ENCODE measurements around the gene ATG2A. TPM values are rescaled to one million over a fixed set of nuclear protein-coding genes. Genes with fewer than 3 reads are reported as not detected.

ATG2A gene
- total and polyA plus RNA-seq, 4 experiments from 2014 or later: 4.1 to 47.3 (median 26.0) TPM

- H3K27ac Mint-ChIP-seq: peak overlapping the region in 3 of 7 donors; percentile 10 to 63 (median 54)
- no peaks in the 10 kb centered on the region for H3K9me3 ChIP-seq (ENCODE audit: control insufficient read depth in 1 of 2, low read length in 2 of 2)
Observed at GRCh38 chr11:64897381-64898075, 19.5 kb downstream of the ATG2A start.

GRCh38 chr11:64896448-64897022 is 20.5 kb downstream of the ATG2A start:
- no peaks in the 10 kb centered on the region for H3K27me3 Mint-ChIP-seq
- H3K27me3 ChIP-seq (ENCODE audit: insufficient read depth, low read length): no peaks in the 10 kb centered on the region
- no peaks in the 10 kb centered on the region for H3K9me3 ChIP-seq (ENCODE audit: control insufficient read depth in 1 of 2, low read length in 2 of 2)
- DNase-seq: no peak
- intact Hi-C loops (cut with micrococcal nuclease): no loop called here
- H3K9me3 Mint-ChIP-seq: peaks cover 0 to 2% (median 0%) of the 10 kb centered on the region in 8 donors
- peaks cover 25% of the 10 kb centered on the region for H3K4me1 ChIP-seq (ENCODE audit: insufficient read depth, low read length)
- H3K4me3 ChIP-seq (ENCODE audit: low read length in 2 of 2): no peak overlapping the region
- H3K27ac Mint-ChIP-seq: peak overlapping the region in 2 of 7 donors; percentile 10 to 12
- H3K27ac ChIP-seq (ENCODE audit: low read depth, low read length): no peak overlapping the region
- POLR2A ChIA-PET (ENCODE audit: partially characterized antibody): interaction anchor here (31.5 kb wide), 1 partner anchor 40 kb away, joined by 2105 read pairs; the partner anchor contains the start of gene CDC42BPG
- H3K4me3 Mint-ChIP-seq: no peak overlapping the region
- H3K4me1 Mint-ChIP-seq: peaks cover 12 to 25% (median 18%) of the 10 kb centered on the region in 4 donors
- H3K36me3 ChIP-seq (ENCODE audit: insufficient read depth, low read length): peaks cover 7% of the 10 kb centered on the region
- CTCF ChIA-PET (ENCODE audit: partially characterized antibody): interaction anchor here (0.6 to 29.4 kb wide), 4 partner anchors 8 to 77 kb away, joined by 3 to 1245 read pairs (median 16); partner anchors contain the start of genes CDC42BPG and EHD1
- H3K36me3 Mint-ChIP-seq: peaks cover 4 to 33% of the 10 kb centered on the region in 2 donors

More at GRCh38 chr11:64897381-64898075, 19.5 kb downstream of the ATG2A start:
- Histone ChIP-seq H3K36me3 (ENCODE audit: insufficient read depth, low read length) (peaks cover 11% of the 10 kb centered on the region), H3K27me3 (ENCODE audit: insufficient read depth, low read length) (no peaks in the 10 kb centered on the region), H3K27ac (ENCODE audit: low read depth, low read length) (no peak overlapping the region), H3K4me3 (ENCODE audit: low read length in 2 of 2) (no peak overlapping the region), H3K4me1 (ENCODE audit: insufficient read depth, low read length) (peaks cover 25% of the 10 kb centered on the region)
- intact Hi-C loops (cut with micrococcal nuclease): no loop called here
- ChIA-PET POLR2A (ENCODE audit: partially characterized antibody) (interaction anchor here (31.5 kb wide), 1 partner anchor 41 kb away, joined by 2105 read pairs; the partner anchor contains the start of gene CDC42BPG), CTCF (ENCODE audit: partially characterized antibody) (interaction anchor here (0.6 to 29.4 kb wide), 3 partner anchors 41 to 436 kb away, joined by 3 to 1245 read pairs (median 3); partner anchors contain the start of genes CDC42BPG and DPF2)
- peaks cover 4 to 35% of the 10 kb centered on the region in 2 donors for H3K36me3 Mint-ChIP-seq
- H3K9me3 Mint-ChIP-seq: peaks cover 0 to 2% (median 0%) of the 10 kb centered on the region in 8 donors
- H3K4me1 Mint-ChIP-seq: peaks cover 14 to 30% (median 22%) of the 10 kb centered on the region in 4 donors
- no peak overlapping the region for H3K4me3 Mint-ChIP-seq
- DNase-seq: no peak
- no peaks in the 10 kb centered on the region for H3K27me3 Mint-ChIP-seq

GRCh38 chr11:64894812-64895452 is 22.1 kb downstream of the ATG2A start:
- Histone ChIP-seq H3K9me3 (ENCODE audit: control insufficient read depth in 1 of 2, low read length in 2 of 2) (no peaks in the 10 kb centered on the region), H3K27me3 (ENCODE audit: insufficient read depth, low read length) (no peaks in the 10 kb centered on the region), H3K4me1 (ENCODE audit: insufficient read depth, low read length) (peaks cover 11% of the 10 kb centered on the region), H3K4me3 (ENCODE audit: low read length in 2 of 2) (no peak overlapping the region), H3K36me3 (ENCODE audit: insufficient read depth, low read length) (peaks cover 7% of the 10 kb centered on the region), H3K27ac (ENCODE audit: low read depth, low read length) (no peak overlapping the region)
- CTCF ChIA-PET (ENCODE audit: partially characterized antibody): interaction anchor here (0.6 to 29.4 kb wide), 10 partner anchors 10 to 206 kb away, joined by 3 to 1245 read pairs (median 3); partner anchors contain the start of genes ATG2A, CDC42BPG and EHD1
- Mint-ChIP-seq H3K4me3 (no peak overlapping the region), H3K36me3 (peaks cover under 1 to 26% of the 10 kb centered on the region in 2 donors), H3K4me1 (peaks cover 2 to 13% (median 7%) of the 10 kb centered on the region in 4 donors), H3K9me3 (peaks cover 0 to 4% (median 0%) of the 10 kb centered on the region in 8 donors), H3K27me3 (no peaks in the 10 kb centered on the region), H3K27ac (peak overlapping the region in 1 of 7 donors; percentile 10)
- no peak for DNase-seq
- intact Hi-C loops (cut with micrococcal nuclease): loop anchor here (1.0 to 2.0 kb wide), 3 partner anchors 16 to 108 kb away; partner anchors contain the start of gene EHD1
- POLR2A ChIA-PET (ENCODE audit: partially characterized antibody): interaction anchor here (1.0 to 31.5 kb wide), 4 partner anchors 12 to 132 kb away, joined by 3 to 2105 read pairs (median 12); partner anchors contain the start of genes CDC42BPG and EHD1

GRCh38 chr11:64894070-64894811 is 22.8 kb downstream of the ATG2A start:
- Mint-ChIP-seq H3K9me3 (peaks cover 0 to 4% (median 0%) of the 10 kb centered on the region in 8 donors), H3K27me3 (no peaks in the 10 kb centered on the region), H3K4me3 (no peak overlapping the region), H3K4me1 (peaks cover 2 to 12% (median 2%) of the 10 kb centered on the region in 4 donors), H3K36me3 (peaks cover 0 to 22% of the 10 kb centered on the region in 2 donors), H3K27ac (peak overlapping the region in 3 of 7 donors; percentile 64 to 76 (median 74))
- intact Hi-C loops (cut with micrococcal nuclease): loop anchor here (1.0 to 2.0 kb wide), 3 partner anchors 15 to 107 kb away; partner anchors contain the start of gene EHD1
- Histone ChIP-seq H3K27me3 (ENCODE audit: insufficient read depth, low read length) (no peaks in the 10 kb centered on the region), H3K4me1 (ENCODE audit: insufficient read depth, low read length) (peaks cover 4% of the 10 kb centered on the region), H3K36me3 (ENCODE audit: insufficient read depth, low read length) (peaks cover 7% of the 10 kb centered on the region), H3K9me3 (ENCODE audit: control insufficient read depth in 1 of 2, low read length in 2 of 2) (no peaks in the 10 kb centered on the region), H3K4me3 (ENCODE audit: low read length in 2 of 2) (no peak overlapping the region), H3K27ac (ENCODE audit: low read depth, low read length) (no peak overlapping the region)
- DNase-seq: peak; percentile 82 to 87 (median 84)
- CTCF ChIA-PET (ENCODE audit: partially characterized antibody): interaction anchor here (0.6 to 29.4 kb wide), 13 partner anchors 9 to 1306 kb away, joined by 3 to 1245 read pairs (median 3); partner anchors contain the start of genes ATG2A, CDC42BPG and EHD1
- POLR2A ChIA-PET (ENCODE audit: partially characterized antibody): interaction anchor here (0.9 to 31.5 kb wide), 6 partner anchors 12 to 228 kb away, joined by 3 to 2105 read pairs (median 3); partner anchors contain the start of genes CDC42BPG, EHD1, FAU and MRPL49

GRCh38 chr11:64893194-64894069 is 23.6 kb downstream of the ATG2A start:
- H3K4me3 ChIP-seq (ENCODE audit: low read length in 2 of 2): no peak overlapping the region
- ChIA-PET POLR2A (ENCODE audit: partially characterized antibody) (interaction anchor here (0.9 to 31.5 kb wide), 5 partner anchors 11 to 228 kb away, joined by 3 to 2105 read pairs (median 3); partner anchors contain the start of genes CDC42BPG, EHD1, FAU and MRPL49), CTCF (ENCODE audit: partially characterized antibody) (interaction anchor here (0.7 to 29.4 kb wide), 11 partner anchors 8 to 1307 kb away, joined by 3 to 1245 read pairs (median 4); partner anchors contain the start of genes CDC42BPG, EHD1 and PPP2R5B)
- no peak overlapping the region for H3K4me3 Mint-ChIP-seq
- no peaks in the 10 kb centered on the region for H3K9me3 ChIP-seq (ENCODE audit: control insufficient read depth in 1 of 2, low read length in 2 of 2)
- intact Hi-C loops (cut with micrococcal nuclease): loop anchor here (1.0 to 2.0 kb wide), 3 partner anchors 15 to 106 kb away; partner anchors contain the start of gene EHD1
- no peaks in the 10 kb centered on the region for H3K27me3 Mint-ChIP-seq
- no peak overlapping the region for H3K27ac Mint-ChIP-seq
- no peak overlapping the region for H3K27ac ChIP-seq (ENCODE audit: low read depth, low read length)
- peaks cover 0 to 12% (median 2%) of the 10 kb centered on the region in 4 donors for H3K4me1 Mint-ChIP-seq
- DNase-seq: no peak
- peaks cover 9% of the 10 kb centered on the region for H3K4me1 ChIP-seq (ENCODE audit: insufficient read depth, low read length)
- H3K36me3 Mint-ChIP-seq: peaks cover 0 to 19% of the 10 kb centered on the region in 2 donors
- peaks cover 5% of the 10 kb centered on the region for H3K36me3 ChIP-seq (ENCODE audit: insufficient read depth, low read length)
- H3K9me3 Mint-ChIP-seq: peaks cover 0 to 4% (median 0%) of the 10 kb centered on the region in 8 donors
- H3K27me3 ChIP-seq (ENCODE audit: insufficient read depth, low read length): no peaks in the 10 kb centered on the region
